HG03520 (cell line): ENCODE data around the gene FRMD6.

ENCODE experiments used
- ATAC-seq: cut with Tn5 transposase; IDR thresholded peaks from one replicate; pipeline ENCODE4 v1.9.1; 2021; ENCODE audit warnings: mild to moderate bottlenecking, moderate library complexity; ENCODE audit not compliant: unreplicated experiment

The FRMD6 gene

DNA sequence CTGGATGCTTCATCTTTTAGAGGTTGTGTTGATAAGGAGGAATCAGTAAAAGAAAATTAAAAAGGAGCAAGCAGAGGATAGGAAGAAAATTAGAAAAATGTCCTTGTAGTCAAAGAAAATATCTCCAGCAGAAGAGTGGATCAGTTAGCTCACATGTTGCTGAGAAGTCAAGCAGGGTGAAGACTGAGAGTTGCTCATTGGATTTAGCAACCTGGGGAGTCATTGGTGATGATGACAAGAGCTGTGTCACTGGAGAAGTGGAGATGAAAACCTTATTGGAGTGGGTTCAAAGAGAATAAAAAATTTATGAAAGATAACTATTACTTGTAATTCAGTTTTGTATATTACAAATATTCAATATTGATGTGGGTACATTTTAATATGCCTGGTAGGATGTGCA lies 9.8 kb downstream of the FRMD6 start:
- no peak for ATAC-seq

- ATAC-seq: no peak
Observed at GRCh38 chr14:51663783-51664326, 12.1 kb downstream of the FRMD6 start.

- no peak for ATAC-seq
Observed at GRCh38 chr14:51666070-51666469, 14.4 kb downstream of the FRMD6 start.

DNA sequence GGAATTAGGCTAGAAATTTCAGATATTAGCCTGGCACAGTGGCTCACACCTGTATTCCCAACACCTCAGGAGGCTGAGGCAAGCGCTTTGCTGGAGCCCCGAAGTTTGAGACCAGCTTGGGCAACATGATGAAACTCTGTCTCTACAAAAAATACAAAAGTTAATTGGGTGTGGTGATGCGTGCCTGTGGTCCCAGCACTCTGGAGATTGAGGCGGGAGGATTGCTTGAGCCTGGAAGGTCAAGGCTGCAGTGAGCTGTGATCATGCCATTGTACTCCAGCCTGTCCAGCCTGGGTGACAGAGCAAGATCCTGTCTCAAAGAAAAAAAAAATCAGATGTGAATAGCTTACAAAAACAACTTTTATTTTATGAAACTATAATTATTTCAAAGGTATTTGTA lies 15.1 kb downstream of the FRMD6 start:
- no peak for ATAC-seq

- no peak for ATAC-seq
Observed at GRCh38 chr14:51668870-51669269, 17.2 kb downstream of the FRMD6 start.

GRCh38 chr14:51674294-51675002 lies 22.7 kb downstream of the FRMD6 start:
- no peak for ATAC-seq

- no peak for ATAC-seq
Observed at GRCh38 chr14:51676549-51676948, 24.8 kb downstream of the FRMD6 start.

GRCh38 chr14:51677266-51677665 lies 25.6 kb downstream of the FRMD6 start:
- ATAC-seq: no peak

DNA sequence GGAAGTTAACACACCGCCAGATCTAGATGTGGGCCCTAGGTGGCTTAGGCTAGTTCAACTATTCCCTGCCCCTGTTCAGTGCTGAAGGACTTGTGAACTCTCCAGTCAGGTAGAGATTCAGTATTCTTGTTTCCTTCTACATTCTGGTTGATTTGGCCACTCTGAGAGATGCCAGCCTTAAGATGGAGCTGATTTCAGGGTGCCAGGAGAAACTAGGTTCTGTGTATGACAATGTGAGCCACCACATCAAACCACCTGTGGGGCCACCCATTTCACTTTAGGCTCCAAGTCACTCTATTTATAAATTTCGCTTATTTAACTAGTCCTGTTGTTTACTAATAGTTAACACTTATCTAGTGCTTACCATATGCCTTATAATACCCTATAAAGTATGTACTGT lies 26.0 kb downstream of the FRMD6 start:
- ATAC-seq: no peak

DNA sequence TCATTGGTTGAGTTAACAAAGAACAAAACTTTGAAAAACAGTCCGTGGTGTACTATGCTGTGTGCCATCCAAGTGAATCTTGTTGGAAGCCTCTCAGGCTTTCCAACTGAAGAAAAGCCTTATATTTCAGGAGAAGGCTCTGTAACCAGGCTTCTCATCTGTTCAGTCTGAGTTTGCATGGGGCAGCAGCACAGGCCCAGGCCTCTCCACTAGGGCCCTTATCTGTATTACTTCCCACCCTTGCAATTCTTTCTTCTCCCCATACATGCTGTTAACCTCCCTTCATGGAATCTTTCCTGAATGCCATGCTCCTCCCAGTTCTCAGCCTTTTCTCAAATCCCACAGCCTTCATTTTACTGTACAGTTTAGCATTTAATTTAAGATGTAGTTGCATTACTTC lies 28.3 kb downstream of the FRMD6 start:
- ATAC-seq: no peak

GRCh38 chr14:51681411-51681810 lies 29.7 kb downstream of the FRMD6 start:
- ATAC-seq: no peak

- ATAC-seq: no peak
Observed at GRCh38 chr14:51682411-51682810, 30.7 kb downstream of the FRMD6 start.

GRCh38 chr14:51684760-51685159 lies 33.0 kb downstream of the FRMD6 start:
- ATAC-seq: no peak

DNA sequence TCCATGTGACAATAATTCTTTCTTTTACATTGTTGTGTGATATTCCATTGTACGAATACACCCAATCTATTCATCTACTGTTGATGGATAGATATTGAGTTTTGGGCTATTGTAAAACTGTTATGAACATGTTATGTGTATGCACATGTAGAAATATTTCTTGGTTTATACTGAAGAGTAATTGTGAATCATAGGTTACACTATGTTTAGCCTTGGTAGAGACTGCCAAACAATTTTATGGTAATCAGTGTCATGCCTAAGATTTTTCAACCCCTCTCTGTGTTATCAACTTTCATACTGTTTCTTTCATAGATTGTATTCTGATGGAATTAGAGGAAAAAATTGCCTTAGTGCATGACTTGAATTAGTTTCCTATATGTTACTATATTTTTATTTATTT lies 39.5 kb downstream of the FRMD6 start:
- ATAC-seq: no peak

DNA sequence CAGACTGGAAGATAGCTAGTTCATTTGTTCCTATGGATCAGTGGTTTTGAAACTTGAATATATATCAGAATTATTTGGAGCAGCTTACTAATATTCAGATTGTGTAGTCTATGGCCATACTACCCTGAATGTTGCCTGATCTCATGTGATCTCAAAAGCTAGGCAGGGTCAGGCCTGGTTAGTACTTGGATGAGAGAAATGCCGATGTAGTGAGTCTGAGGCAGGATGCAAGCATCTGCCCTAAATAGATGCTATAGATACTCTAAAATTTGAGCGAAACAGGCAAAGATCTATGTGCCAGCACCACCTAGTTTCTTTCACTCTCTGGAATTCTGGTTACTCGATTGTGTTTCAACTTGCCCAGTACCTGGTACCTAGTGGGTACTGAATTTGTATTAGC lies 40.9 kb downstream of the FRMD6 start:
- ATAC-seq: no peak

GRCh38 chr14:51697848-51698247 lies 46.1 kb downstream of the FRMD6 start:
- ATAC-seq: no peak

DNA sequence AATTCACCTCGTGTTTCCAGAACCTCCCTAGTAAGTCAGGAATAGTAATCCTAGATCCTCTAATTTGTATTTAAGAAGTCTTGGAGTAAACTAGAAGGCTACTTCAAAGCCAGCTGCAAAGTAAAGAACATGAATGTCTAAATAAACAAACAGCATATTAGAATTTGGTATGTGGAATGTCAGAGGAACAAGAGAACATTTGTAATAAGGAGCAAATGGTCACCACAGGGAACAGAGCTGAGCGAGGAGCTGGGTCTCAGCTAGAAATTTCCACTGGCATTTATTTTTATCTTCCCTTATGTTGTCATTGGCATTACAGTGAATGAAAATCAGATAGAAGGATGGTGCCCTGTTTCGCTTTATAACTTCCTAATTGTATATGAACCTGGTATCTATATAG lies 50.2 kb downstream of the FRMD6 start:
- no peak for ATAC-seq

DNA sequence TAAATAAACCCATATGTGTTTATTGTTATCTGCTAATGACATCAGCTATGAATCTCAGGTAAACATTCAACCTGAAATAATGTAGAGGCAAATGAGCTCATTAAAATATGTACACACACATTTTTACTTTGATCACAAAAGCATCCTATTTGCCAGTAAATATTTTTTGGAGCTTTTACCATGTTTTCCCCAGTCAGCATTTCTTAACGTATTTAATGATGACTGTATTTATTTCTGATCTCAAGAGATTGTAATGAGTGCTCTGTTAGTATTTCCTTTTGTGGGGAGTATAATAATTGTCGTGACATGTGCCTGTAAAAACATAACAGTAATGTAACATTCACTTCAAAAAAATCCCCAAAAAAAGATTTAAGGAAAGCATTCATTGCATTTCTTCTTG lies 52.1 kb downstream of the FRMD6 start:
- ATAC-seq: no peak

- ATAC-seq: no peak
Observed at GRCh38 chr14:51704545-51704944, 52.8 kb downstream of the FRMD6 start.

- no peak for ATAC-seq
Observed at GRCh38 chr14:51707327-51707726, 55.6 kb downstream of the FRMD6 start.

DNA sequence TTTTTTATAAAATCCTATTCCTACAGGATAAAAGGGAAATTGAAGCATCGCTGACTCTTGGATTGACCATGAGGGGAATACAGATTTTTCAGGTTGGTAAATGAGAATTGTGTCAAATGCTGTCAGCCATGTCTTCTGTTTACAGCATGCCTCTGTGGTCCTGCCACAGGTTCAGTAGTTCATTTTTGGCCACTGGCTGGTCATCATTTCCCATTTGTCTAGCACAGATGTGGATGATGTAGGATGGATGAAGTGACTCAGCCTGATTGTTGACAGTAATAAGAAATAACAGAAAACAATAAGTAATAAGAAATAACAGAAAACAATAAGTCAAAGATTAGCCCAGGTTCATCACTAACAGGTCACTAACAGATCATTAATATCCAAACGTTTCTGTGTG lies 59.8 kb downstream of the FRMD6 start:
- ATAC-seq: no peak

- ATAC-seq: no peak
Observed at GRCh38 chr14:51715250-51715649, 63.5 kb downstream of the FRMD6 start.

DNA sequence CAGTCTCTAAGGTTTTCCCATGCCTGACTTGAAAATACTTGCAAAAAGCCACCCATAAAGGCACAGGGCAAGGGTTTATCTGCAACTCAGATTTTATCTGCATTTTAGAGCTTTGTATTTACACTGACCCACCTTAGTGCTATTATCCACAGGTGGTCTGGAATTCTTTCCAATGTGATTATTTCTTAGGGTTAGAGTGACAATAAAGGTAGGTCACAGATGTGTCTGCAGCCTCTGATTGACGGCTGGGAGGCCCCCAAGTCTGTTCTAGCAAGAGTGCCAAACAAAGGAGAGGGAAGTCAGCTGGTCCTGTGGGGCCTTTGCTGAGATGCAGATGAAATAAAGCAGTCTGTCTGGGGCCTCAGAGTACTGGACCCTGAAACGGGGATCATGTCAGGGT lies 64.0 kb downstream of the FRMD6 start:
- no peak for ATAC-seq
